Kidney (tissue), 14 donors: ENCODE results near the gene AGBL1. TPM values are rescaled to one million over a fixed set of nuclear protein-coding genes. Genes with fewer than 3 reads are reported as not detected.
A peak's percentile ranks its signal among the peaks of the same experiment; 100 is the strongest.

Source experiments
- DNase-seq, 5 donors: peaks; one replicate each; pipeline ENCODE4 v3.0.0-alpha.2; 2013 to 2020
- FAIRE-seq: peaks from 2 replicates; lab custom pipeline; 2012; peaks lifted over from hg19 to GRCh38; lab: Jason Lieb, UNC
- H3K27ac ChIP-seq, 2 donors: one replicate each; pipeline ENCODE4 v1.7.0; 2013; ENCODE audit warnings: low read depth in 2 of 2, low read length in 2 of 2, inconsistent platforms in 1 of 2
- H3K27me3 ChIP-seq: one replicate; pipeline ENCODE4 v1.7.1; 2013; ENCODE audit warnings: low read length, inconsistent platforms; ENCODE audit not compliant: control insufficient read depth, insufficient read depth
- H3K36me3 ChIP-seq, 3 donors: one replicate each; pipeline versions ENCODE4 v1.7.0 to v1.7.1; 2013; ENCODE audit warnings: low read length in 3 of 3, control low read depth in 1 of 3, inconsistent platforms in 1 of 3; ENCODE audit not compliant: insufficient read depth in 3 of 3, control insufficient read depth in 2 of 3
- H3K4me1 ChIP-seq, 3 donors: one replicate each; pipeline versions ENCODE4 v1.7.0 to v1.7.1; 2013; ENCODE audit warnings: low read length in 3 of 3, inconsistent platforms in 1 of 3, low read depth in 1 of 3; ENCODE audit not compliant: control insufficient read depth in 2 of 3, insufficient read depth in 2 of 3
- H3K4me3 ChIP-seq, 3 donors: one replicate each; pipeline versions ENCODE4 v1.7.0 to v1.8.1; 2013; ENCODE audit warnings: low read length in 3 of 3, control low read depth in 1 of 3, inconsistent platforms in 1 of 3
- H3K9ac ChIP-seq, 3 donors: one replicate each; pipeline versions ENCODE4 v1.7.0 to v1.7.1; 2013; ENCODE audit warnings: low read length in 3 of 3, control low read depth in 1 of 3, inconsistent platforms in 1 of 3
- H3K9me3 ChIP-seq, 3 donors: one replicate each; pipeline versions ENCODE4 v1.7.0 to v1.7.1; 2013; ENCODE audit warnings: low read length in 3 of 3, control low read depth in 1 of 3, inconsistent platforms in 1 of 3; ENCODE audit not compliant: control insufficient read depth in 2 of 3, insufficient read depth in 1 of 3
- intact Hi-C: fragments of 100-400 bp; cut with DNase I; formaldehyde crosslinking; loops from one replicate; pipeline ENCODE4 v1.11.1; 2022
- polyA plus RNA-seq: library from polyadenylated mRNA; stranded (reverse); fragments of 350-450 nt; fragmentation: Illumina TruSeq; extraction: RNeasy Lipid Tissue Mini Kit (QIAGEN cat#74804); gene quantifications from one replicate; pipeline ENCODE4 v1.2.3, GENCODE V29; 2014; ENCODE audit warnings: low read depth, low replicate concordance; ENCODE audit not compliant: insufficient read depth
- total RNA-seq: library from RNA; stranded (reverse); fragmentation: NEBNext Ultra II Directional; extraction: Animal tissue kit (Norgen Biotek cat#: 25700); gene quantifications from one replicate; pipeline ENCODE4 v1.2.1, GENCODE V29; 2021
- TF ChIP-seq, protein P1 (sequence below): IDR thresholded peaks from 3 replicates; pipeline ENCODE4 v1.5.1; 2012; ENCODE audit warnings: mild to moderate bottlenecking, moderate library complexity, borderline replicate concordance; ENCODE audit not compliant: insufficient read depth; ENCODE audit errors: extremely low read depth
- donor health status: control.
- donor health status: control.
- donor health status: control.
- donor health status: control.
- donor health status: control.
- donor health status: DM: yes; HTN: yes; CAD: no.
- donor health status: Normal renal cell carcinoma (clear cell type).

AGBL1 gene
- total and polyA plus RNA-seq, 2 donors from 2014 or later = not detected

DNA sequence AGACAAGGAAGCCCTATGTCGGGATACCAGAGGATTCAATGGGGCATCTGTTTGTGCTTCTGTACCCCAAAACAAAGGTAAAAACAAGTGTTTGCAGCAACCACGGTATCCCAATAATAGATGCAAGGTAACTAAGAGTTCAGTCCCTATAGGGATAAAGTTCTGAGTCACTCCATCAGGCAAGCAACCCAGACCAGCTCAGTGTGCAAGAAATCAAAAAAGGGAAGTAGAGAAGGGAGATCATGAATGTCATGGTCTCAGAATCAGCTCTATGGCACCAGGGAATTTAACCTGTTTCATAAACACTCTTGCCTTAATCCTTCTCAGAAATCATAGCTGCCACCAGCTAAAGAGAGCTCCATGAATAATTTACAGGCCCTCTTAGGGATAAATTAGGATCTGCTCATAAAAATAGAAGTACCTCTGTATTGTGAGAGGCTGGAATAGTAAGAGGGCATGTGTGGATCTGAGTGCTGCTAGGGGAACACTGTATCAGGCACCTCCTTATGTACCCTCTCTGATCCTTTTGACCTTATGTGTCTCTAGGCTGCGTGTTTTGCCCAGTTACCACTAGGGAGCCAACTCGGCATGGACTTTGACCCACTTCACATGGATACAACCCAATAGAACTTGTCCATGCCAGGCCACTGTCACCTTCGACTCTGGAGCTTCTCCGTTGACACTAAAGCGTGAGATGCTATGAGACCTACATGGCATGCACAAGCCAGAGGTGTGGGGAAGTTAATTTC is 754.6 kb downstream of the AGBL1 start:
- TF ChIP-seq, protein P1, sequence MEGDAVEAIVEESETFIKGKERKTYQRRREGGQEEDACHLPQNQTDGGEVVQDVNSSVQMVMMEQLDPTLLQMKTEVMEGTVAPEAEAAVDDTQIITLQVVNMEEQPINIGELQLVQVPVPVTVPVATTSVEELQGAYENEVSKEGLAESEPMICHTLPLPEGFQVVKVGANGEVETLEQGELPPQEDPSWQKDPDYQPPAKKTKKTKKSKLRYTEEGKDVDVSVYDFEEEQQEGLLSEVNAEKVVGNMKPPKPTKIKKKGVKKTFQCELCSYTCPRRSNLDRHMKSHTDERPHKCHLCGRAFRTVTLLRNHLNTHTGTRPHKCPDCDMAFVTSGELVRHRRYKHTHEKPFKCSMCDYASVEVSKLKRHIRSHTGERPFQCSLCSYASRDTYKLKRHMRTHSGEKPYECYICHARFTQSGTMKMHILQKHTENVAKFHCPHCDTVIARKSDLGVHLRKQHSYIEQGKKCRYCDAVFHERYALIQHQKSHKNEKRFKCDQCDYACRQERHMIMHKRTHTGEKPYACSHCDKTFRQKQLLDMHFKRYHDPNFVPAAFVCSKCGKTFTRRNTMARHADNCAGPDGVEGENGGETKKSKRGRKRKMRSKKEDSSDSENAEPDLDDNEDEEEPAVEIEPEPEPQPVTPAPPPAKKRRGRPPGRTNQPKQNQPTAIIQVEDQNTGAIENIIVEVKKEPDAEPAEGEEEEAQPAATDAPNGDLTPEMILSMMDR = no peak
- Histone ChIP-seq H3K27me3 (no peaks in the 10 kb centered on the region), H3K4me1 (no peaks in the 10 kb centered on the region), H3K4me3 (no peak overlapping the region), H3K36me3 (no peaks in the 10 kb centered on the region), H3K9ac (no peak overlapping the region), H3K27ac (no peak overlapping the region), H3K9me3 (no peaks in the 10 kb centered on the region)
- no peak for DNase-seq
- no peak for FAIRE-seq
- intact Hi-C loops = no loop called here

DNA sequence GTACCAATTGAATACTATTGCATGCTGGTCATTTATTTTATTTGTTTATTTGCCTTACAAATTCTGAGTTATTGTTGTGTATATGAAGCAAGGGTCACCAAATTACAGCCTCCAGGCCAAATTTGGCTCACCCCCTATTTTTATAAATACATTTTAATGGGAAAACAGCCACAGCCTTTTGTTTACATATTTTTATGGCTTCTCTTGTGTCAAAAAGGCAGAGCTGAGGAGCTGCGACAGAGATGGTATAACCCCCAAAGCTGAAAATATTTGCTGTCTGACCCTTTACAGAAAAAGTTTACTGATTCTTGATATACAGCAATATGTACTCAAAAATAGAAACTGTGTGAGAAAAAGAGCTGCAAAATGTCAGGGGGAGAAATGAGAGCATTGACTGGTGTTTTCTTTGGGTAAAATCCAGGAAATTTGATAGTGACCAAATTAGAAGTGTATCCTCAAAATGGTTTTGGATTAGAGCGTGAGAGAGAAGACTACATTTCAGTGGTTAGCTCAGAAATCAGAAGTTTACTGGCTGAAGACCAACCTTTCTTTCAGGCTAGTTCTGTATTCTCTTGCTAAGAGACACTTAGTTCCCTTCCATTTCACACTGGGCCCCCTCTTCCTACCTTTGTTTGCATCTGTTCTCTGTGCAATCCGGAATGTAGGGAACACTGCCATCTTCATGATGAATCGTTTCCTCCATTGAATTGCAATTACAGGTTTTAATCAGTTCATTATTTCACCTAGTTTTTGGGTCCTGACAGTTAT is 757.8 kb downstream of the AGBL1 start:
- H3K36me3 ChIP-seq = no peaks in the 10 kb centered on the region
- intact Hi-C loops = no loop called here
- no peak overlapping the region for H3K4me3 ChIP-seq
- no peaks in the 10 kb centered on the region for H3K4me1 ChIP-seq
- H3K27me3 ChIP-seq = no peaks in the 10 kb centered on the region
- DNase-seq (peak in 2 of 5 donors; percentile 54 to 73), FAIRE-seq (no peak)
- TF ChIP-seq, protein P1 = no peak
- no peak overlapping the region for H3K9ac ChIP-seq
- H3K9me3 ChIP-seq = no peaks in the 10 kb centered on the region
- H3K27ac ChIP-seq = no peak overlapping the region

DNA sequence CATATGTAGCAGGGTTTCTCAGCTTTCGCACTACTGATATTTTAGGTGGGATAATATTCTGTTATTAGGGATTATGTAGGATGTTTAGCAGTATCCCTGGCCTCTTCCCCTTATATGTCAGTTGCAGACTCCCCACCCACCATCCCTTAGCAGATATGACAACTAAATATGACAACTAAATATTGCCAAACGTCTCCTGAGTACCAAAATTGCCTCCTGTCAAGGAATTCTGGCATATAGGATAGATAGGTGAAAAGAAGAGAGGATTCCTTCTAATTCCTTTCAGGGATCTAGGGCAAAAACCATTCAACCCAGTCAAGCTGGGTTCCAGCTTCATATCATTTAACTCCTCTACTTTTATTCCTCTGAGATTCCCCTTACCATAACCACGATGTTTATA is 759.8 kb downstream of the AGBL1 start:
- TF ChIP-seq, protein P1 = no peak
- H3K9me3 ChIP-seq = no peaks in the 10 kb centered on the region
- no peak overlapping the region for H3K4me3 ChIP-seq
- intact Hi-C loops = no loop called here
- H3K36me3 ChIP-seq = no peaks in the 10 kb centered on the region
- FAIRE-seq (no peak), DNase-seq (no peak)
- no peak overlapping the region for H3K27ac ChIP-seq
- no peaks in the 10 kb centered on the region for H3K4me1 ChIP-seq
- no peak overlapping the region for H3K9ac ChIP-seq
- no peaks in the 10 kb centered on the region for H3K27me3 ChIP-seq
